HG03571 (cell line): Measurements from ENCODE around the gene GYPC.
A peak's percentile ranks its signal among the peaks of the same experiment; 100 is the strongest.
"Not testable (repeated sequence)": the region's sequence is repeated elsewhere in the genome, so short reads cannot be mapped to it uniquely, and the experiment has no call there.

Experiments
- ATAC-seq: cut with Tn5 transposase; IDR thresholded peaks from one replicate; pipeline ENCODE4 v1.9.1; 2021; ENCODE audit not compliant: unreplicated experiment

GYPC gene

GRCh38 chr2:126655500-126656430 lies at the start of gene GYPC:
GYPC (plus strand) TSS chr2:126656158; CDS start chr2:126656264, 106 bp downstream.
- peak; percentile 31 for ATAC-seq

GRCh38 chr2:126614524-126615227 lies 41.3 kb upstream of the GYPC start:
- no peak for ATAC-seq

GRCh38 chr2:126616606-126617069 lies 39.3 kb upstream of the GYPC start:
- no peak for ATAC-seq

- ATAC-seq = no peak
Observed at GRCh38 chr2:126620302-126620701, 35.7 kb upstream of the GYPC start.

- ATAC-seq = no peak
Observed at GRCh38 chr2:126623000-126623399, 33.0 kb upstream of the GYPC start.

GRCh38 chr2:126627643-126628042 lies 28.3 kb upstream of the GYPC start:
- ATAC-seq = no peak

GRCh38 chr2:126634273-126634861 lies 21.6 kb upstream of the GYPC start:
- no peak for ATAC-seq

GRCh38 chr2:126635281-126635680 lies 20.7 kb upstream of the GYPC start:
- no peak for ATAC-seq

- no peak for ATAC-seq
Observed at GRCh38 chr2:126635736-126636135, 20.2 kb upstream of the GYPC start.

- no peak for ATAC-seq
Observed at GRCh38 chr2:126637386-126637785, 18.6 kb upstream of the GYPC start.

- ATAC-seq = no peak
Observed at GRCh38 chr2:126638746-126639145, 17.2 kb upstream of the GYPC start.

- ATAC-seq = no peak
Observed at GRCh38 chr2:126639276-126639675, 16.7 kb upstream of the GYPC start.

GRCh38 chr2:126641294-126641693 lies 14.7 kb upstream of the GYPC start:
- not testable (repeated sequence) for ATAC-seq

GRCh38 chr2:126642031-126642430 lies 13.9 kb upstream of the GYPC start:
- ATAC-seq = no peak

GRCh38 chr2:126643431-126643830 lies 12.5 kb upstream of the GYPC start:
- no peak for ATAC-seq

- no peak for ATAC-seq
Observed at GRCh38 chr2:126643972-126644371, 12.0 kb upstream of the GYPC start.

GRCh38 chr2:126644630-126645191 lies 11.2 kb upstream of the GYPC start:
- ATAC-seq = peak; percentile 93

- ATAC-seq = peak; percentile 53
Observed at GRCh38 chr2:126645211-126645618, 10.7 kb upstream of the GYPC start.

GRCh38 chr2:126646026-126646425 lies 9.9 kb upstream of the GYPC start:
- no peak for ATAC-seq

GRCh38 chr2:126647714-126648344 lies 8.1 kb upstream of the GYPC start:
- not testable (repeated sequence) for ATAC-seq

- not testable (repeated sequence) for ATAC-seq
Observed at GRCh38 chr2:126648345-126648786, 7.6 kb upstream of the GYPC start.
